Skin epidermis (tissue), 12 donors: Measurements from ENCODE around the gene CDC123.
"Not testable (repeated sequence)": the region's sequence is repeated elsewhere in the genome, so short reads cannot be mapped to it uniquely, and the experiment has no call there.

ENCODE experiments used
- H3K27ac ChIP-seq, 21 experiments: fragments of 200-600 bp; sonication (generic) in 11 of 21; one replicate each; pipeline ENCODE4 v1.5.0; 2020; ENCODE audit warnings: mild to moderate bottlenecking in 3 of 21, inconsistent platforms in 2 of 21, moderate library complexity in 2 of 21
- H3K4me3 ChIP-seq, 7 experiments: fragments of 200-600 bp; sonication (generic) in 2 of 7; one replicate each; pipeline ENCODE4 v1.5.0; 2020; ENCODE audit warnings: inconsistent platforms in 2 of 7, mild to moderate bottlenecking in 2 of 7, moderate library complexity in 1 of 7

CDC123 gene

DNA sequence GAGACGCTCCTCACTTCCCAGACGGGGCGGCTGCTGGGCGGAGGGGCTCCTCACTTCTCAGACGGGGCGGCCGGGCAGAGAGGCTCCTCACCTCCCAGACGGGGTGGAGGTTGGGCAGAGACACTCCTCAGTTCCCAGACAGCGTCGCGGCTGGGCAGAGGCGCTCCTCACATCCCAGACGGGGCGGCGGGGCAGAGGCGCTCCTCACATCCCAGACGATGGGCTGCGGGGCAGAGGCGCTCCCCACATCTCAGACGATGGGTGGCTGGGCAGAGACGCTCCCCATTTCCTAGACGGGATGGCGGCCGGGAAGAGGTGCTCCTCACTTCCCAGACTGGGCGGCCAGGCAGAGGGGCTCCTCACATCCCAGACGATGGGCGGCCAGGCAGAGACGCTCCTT lies 30.4 kb downstream of the CDC123 start:
- H3K4me3 ChIP-seq, H3K27ac ChIP-seq: not testable (repeated sequence)

DNA sequence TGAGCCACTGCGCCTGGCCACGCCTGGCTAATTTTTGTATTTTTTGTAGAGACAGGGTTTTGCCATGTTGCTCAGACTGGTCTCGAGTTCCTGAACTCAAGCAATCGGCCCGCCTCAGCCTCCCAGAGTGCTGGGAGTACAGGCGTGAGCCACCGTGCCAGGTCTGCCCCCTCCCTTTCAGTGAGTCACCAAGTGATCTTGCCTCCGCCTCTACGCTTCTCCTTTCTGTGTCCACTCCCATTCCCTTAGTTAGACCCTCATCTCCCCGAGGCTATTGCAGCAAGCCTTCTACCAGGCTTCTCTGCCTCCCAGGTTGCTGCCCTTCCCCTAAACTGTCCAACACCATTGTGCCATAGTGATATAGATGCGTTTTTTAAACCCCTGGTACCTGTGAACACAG lies 32.9 kb downstream of the CDC123 start:
- H3K27ac ChIP-seq = no peak overlapping the region
- no peak overlapping the region for H3K4me3 ChIP-seq

- H3K27ac ChIP-seq, H3K4me3 ChIP-seq: not testable (repeated sequence)
Measured at GRCh38 chr10:12234687-12235086, 38.7 kb downstream of the CDC123 start.

DNA sequence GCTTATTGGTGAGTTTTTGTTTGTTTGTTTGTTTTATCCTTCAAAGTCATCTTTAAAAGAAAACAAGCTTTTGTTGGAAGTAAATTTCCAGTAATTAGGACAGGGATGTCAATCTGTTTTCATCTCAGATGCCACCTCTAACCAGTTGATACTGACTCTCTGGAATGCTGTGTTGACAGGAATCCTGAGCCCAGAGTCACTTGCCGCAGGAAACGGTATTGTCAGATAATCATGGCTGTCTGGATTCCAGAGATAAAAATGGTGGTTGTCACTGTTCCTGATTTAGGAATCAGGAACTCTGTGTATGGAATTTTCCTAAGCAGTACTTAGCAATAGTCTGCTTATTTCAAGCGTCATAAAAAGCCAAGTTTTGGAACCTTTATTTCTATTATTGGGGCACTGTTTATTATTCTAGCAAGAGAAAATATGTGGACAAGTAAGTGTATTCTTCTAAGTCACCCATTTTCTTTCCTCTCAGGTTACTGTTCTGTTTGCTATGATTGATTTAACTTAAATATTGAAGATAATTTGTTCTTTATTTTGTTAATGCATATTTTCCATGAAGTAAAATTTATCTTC lies 39.2 kb downstream of the CDC123 start:
- Histone ChIP-seq H3K4me3 (no peak overlapping the region), H3K27ac (no peak overlapping the region)

- H3K27ac ChIP-seq = no peak overlapping the region
- no peak overlapping the region for H3K4me3 ChIP-seq
Measured at GRCh38 chr10:12235796-12236195, 39.8 kb downstream of the CDC123 start.

DNA sequence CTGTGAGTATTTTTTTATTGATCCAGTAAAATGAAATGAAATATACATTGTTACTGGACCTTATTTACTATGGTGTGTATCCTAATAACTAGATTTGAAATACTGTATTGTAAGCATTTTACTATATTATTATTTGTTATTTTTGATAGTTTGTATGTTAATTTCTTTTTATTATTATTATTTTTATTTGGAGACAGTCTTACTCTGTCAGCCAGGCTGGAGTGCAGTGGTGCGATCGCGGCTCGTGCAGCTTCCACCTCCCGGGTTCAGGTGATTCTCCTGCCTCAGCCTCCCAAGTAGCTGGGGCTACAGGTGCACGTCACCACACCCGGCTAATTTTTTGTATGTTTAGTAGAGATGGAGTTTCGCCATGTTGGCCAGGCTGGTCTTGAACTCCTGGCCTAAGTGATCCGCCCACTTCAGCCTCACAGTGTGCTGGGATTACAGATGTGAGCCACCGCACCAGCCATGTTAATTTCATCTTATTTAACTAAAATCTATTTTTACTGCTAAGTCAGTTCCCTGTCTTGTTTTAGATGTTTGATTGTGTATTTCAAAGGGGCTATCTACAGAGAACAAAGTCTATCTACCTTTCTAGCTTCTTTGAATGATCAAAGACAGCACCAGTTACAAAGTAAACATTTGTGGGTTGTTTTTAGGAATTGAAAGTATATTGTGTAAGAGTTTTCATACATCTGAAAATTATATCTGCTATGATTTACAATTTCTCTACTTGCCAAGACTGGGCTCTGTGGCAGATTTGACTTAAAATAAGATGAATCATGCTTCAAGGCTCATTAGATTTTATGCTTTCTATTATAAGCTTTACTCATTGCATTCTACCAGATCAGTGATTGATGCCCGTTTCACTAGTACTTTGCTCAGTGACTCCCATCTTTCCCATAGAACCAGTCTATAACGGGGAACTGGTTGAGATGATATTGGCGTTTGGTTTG lies 41.6 kb downstream of the CDC123 start:
- Histone ChIP-seq H3K4me3 (no peak overlapping the region), H3K27ac (peak overlapping the region in 1 of 21 experiments; percentile 16)

- no peak overlapping the region for H3K4me3 ChIP-seq
- H3K27ac ChIP-seq = no peak overlapping the region
Measured at GRCh38 chr10:12238821-12239220, 42.8 kb downstream of the CDC123 start.

- Histone ChIP-seq H3K4me3 (no peak overlapping the region), H3K27ac (peak overlapping the region in 20 of 21 experiments; percentile 38 to 91 (median 75))
Measured at GRCh38 chr10:12241810-12242529, 46.0 kb downstream of the CDC123 start.

GRCh38 chr10:12243864-12244620 lies 48.1 kb downstream of the CDC123 start:
- H3K27ac ChIP-seq = peak overlapping the region in 13 of 21 experiments; percentile 4 to 86 (median 74)

DNA sequence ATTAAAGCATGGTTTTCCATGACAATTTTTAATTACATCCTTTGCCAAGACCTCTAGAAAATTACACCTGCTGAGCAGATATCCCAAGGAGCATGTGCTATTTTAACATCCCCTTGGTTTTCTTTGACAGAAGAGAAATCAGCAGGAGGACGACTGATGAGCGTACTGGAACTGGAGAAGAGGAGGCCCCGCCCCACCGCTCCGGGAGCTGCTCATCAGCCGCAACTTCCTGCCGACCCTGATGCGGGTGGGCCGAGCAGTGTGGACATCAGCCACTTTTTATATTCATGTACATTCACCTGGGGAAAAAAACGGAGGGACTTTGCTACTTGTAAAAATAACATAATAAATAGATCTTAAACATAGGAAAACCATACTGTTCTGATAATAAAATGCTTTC lies 54.2 kb downstream of the CDC123 start:
- Histone ChIP-seq H3K27ac (no peak overlapping the region), H3K4me3 (no peak overlapping the region)

More at GRCh38 chr10:12243864-12244620, 48.1 kb downstream of the CDC123 start:
- H3K4me3 ChIP-seq = no peak overlapping the region

DNA sequence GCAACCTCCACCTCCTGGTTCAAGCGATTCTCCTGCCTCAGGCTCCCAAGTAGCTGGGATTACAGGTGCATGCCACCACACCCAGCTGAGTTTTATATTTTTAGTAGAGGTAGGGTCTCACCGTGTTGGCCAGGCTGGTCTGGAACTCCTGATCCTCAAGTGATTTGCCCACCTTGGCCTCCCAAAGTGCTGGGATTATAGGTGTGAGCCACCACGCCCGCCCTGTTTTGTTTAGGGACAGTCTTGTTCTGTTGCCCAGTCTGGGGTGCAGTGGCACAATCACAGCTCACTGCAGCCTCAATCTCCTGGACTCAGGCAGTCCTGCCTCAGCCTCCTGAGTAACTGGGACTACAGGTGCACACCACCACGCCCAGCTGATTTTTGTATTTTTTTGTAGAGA lies 54.7 kb downstream of the CDC123 start:
- H3K27ac ChIP-seq = not testable (repeated sequence)

DNA sequence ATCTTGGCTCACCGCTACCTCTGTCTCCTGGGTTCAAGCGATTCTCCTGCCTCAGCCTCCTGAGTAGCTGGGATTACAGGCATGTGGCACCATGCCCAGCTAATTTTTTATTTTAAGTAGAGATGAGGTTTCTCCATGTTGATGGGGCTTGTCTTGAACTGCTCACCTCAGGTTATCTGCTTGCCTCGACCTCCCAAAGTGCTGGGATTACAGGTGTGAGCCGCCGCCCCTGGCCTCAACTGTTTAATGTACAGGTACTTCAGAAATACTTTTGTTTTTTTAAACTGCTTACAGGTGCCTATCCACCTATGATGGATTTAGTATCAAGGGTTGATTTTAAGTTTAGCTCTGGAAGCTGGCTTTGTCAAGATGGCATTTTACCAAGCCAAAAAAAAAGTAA lies 55.6 kb downstream of the CDC123 start:
- Histone ChIP-seq H3K27ac (no peak overlapping the region), H3K4me3 (no peak overlapping the region)

More for the DNA sequence above, 54.7 kb downstream of the CDC123 start:
- not testable (repeated sequence) for H3K4me3 ChIP-seq

GRCh38 chr10:12252882-12253546 lies 57.0 kb downstream of the CDC123 start:
- no peak overlapping the region for H3K27ac ChIP-seq
- no peak overlapping the region for H3K4me3 ChIP-seq

DNA sequence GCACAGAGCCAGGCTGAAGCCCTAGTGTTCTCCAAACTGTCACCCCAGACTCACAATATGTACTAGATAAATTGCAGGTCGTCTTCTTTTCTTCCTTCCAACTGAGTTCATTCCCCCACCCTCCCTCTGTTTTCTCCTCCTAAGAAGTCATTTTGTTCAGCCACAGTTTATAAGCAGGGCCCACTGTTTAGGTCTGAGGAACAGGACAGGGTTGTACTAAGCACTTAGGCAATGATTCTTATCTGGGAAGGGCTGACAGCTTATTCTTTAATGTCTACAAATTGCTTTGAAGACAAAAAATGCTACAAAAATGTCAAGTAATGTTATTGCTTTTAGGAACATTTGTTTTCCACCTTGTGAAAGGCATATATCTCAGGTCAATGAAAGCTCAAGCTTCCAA lies 59.1 kb downstream of the CDC123 start:
- no peak overlapping the region for H3K27ac ChIP-seq

DNA sequence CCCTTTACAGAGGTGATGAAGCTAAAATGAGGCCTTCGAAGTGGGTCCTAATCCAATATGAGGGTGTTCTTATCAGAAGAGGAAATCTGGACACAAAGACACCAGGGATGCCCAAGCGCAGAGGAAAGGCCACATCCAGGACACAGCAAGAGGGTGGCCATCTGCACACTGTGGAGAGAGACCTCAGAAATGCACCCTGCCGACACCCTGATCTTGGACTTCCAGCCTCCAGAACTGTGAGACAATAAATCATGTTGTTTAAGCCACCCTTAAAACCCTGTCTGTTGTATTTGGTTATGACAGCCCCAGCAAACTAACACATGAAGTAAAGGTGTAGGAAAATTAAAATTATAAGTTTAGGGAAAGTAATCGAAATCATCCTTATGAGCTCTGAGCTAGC lies 64.0 kb downstream of the CDC123 start:
- no peak overlapping the region for H3K4me3 ChIP-seq
- H3K27ac ChIP-seq = no peak overlapping the region

More for the DNA sequence above, 59.1 kb downstream of the CDC123 start:
- H3K4me3 ChIP-seq = no peak overlapping the region

- Histone ChIP-seq H3K27ac (peak overlapping the region in 2 of 21 experiments; percentile 4 to 57), H3K4me3 (no peak overlapping the region)
Measured at GRCh38 chr10:12262278-12262981, 66.4 kb downstream of the CDC123 start.

GRCh38 chr10:12264204-12264940 lies 68.4 kb downstream of the CDC123 start:
- peak overlapping the region in 18 of 21 experiments; percentile 22 to 76 (median 64) for H3K27ac ChIP-seq
- H3K4me3 ChIP-seq = peak overlapping the region in 6 of 7 experiments; percentile 2 to 28 (median 14)

GRCh38 chr10:12269056-12269455 lies 73.1 kb downstream of the CDC123 start:
- Histone ChIP-seq H3K27ac (peak overlapping the region in 2 of 21 experiments; percentile 7 to 21), H3K4me3 (no peak overlapping the region)
